IMR-90 (cell line): Measurements from ENCODE around the gene PRLR. TPM values are rescaled to one million over a fixed set of nuclear protein-coding genes. Genes with fewer than 3 reads are reported as not detected.

ENCODE experiments used
- ATAC-seq: fragments of 200-7000 bp; cut with Tn5 transposase; 2 replicates; pipeline ENCODE4 v1.9.1; 2020; ENCODE audit warnings: low read depth, mild to moderate bottlenecking, moderate library complexity
- BruUV-seq: library from RNA; stranded (reverse); fragments of 400-500 nt; replicated peaks from 2 replicates; lab custom pipeline; 2021; lab: Mats Ljungman, UMichigan
- CTCF ChIA-PET: fragments of 300-600 bp; formaldehyde crosslinking; extraction: SDS; loops from one replicate; lab custom pipeline; 2021; ENCODE audit warnings: antibody characterized with exemption; lab: Yijun Ruan, JAX
- POLR2A ChIA-PET: fragments of 300-600 bp; sonication (Branson Sonifier 250); formaldehyde crosslinking; loops from one replicate; lab custom pipeline; 2022; ENCODE audit warnings: antibody characterized with exemption; ENCODE audit not compliant: unreplicated experiment; lab: Charles Lee
- DNase-seq: peaks from one replicate; pipeline ENCODE4 v3.0.0; 2013
- H2AFZ ChIP-seq: replicated peaks from 2 replicates; pipeline ENCODE3; 2013; ENCODE audit warnings: low read length, mild to moderate bottlenecking; ENCODE audit not compliant: poor library complexity
- H2AK5ac ChIP-seq: 2 replicates; pipeline ENCODE4 v1.6.1; 2013; ENCODE audit warnings: low read depth, low read length, inconsistent platforms
- H2AK9ac ChIP-seq: replicated peaks from 2 replicates; pipeline ENCODE3; 2013; ENCODE audit warnings: mild to moderate bottlenecking, low read depth, low read length, moderate library complexity; ENCODE audit not compliant: poor library complexity
- H2BK120ac ChIP-seq: 2 replicates; pipeline ENCODE4 v1.6.1; 2013; ENCODE audit warnings: low read depth, low read length, inconsistent platforms
- H2BK15ac ChIP-seq: 3 replicates; pipeline ENCODE4 v1.6.1; 2013; ENCODE audit warnings: low read depth, low read length, inconsistent platforms
- H2BK20ac ChIP-seq: 2 replicates; pipeline ENCODE4 v1.6.1; 2013; ENCODE audit warnings: low read depth, mild to moderate bottlenecking, inconsistent platforms, low read length, moderate library complexity
- H2BK5ac ChIP-seq: 2 replicates; pipeline ENCODE4 v1.6.1; 2013; ENCODE audit warnings: mild to moderate bottlenecking, low read depth, low read length, inconsistent platforms; ENCODE audit not compliant: poor library complexity, severe bottlenecking
- H3K14ac ChIP-seq: replicated peaks from 2 replicates; pipeline ENCODE4 v1.6.1; 2013; ENCODE audit warnings: low read depth, low read length, inconsistent platforms
- H3K18ac ChIP-seq: 2 replicates; pipeline ENCODE4 v1.6.1; 2013; ENCODE audit warnings: low read depth, low read length, control low read depth
- H3K23ac ChIP-seq: 2 replicates; pipeline ENCODE4 v1.6.1; 2013; ENCODE audit warnings: low read depth, low read length, inconsistent platforms
- H3K27ac ChIP-seq: 2 replicates; pipeline ENCODE4 v1.5.1; 2013; ENCODE audit warnings: mild to moderate bottlenecking, control low read depth, low read length; ENCODE audit not compliant: insufficient read depth
- H3K27me3 ChIP-seq: 2 replicates; pipeline ENCODE4 v1.6.1; 2013; ENCODE audit warnings: low read length; ENCODE audit not compliant: control insufficient read depth, insufficient read depth
- H3K36me3 ChIP-seq: 2 replicates; pipeline ENCODE4 v1.6.1; 2013; ENCODE audit warnings: low read length, mixed read lengths; ENCODE audit not compliant: control insufficient read depth, insufficient read depth
- H3K4ac ChIP-seq: 2 replicates; pipeline ENCODE4 v1.6.1; 2013; ENCODE audit warnings: low read depth, low read length, inconsistent platforms
- H3K4me1 ChIP-seq: 2 replicates; pipeline ENCODE4 v1.6.1; 2013; ENCODE audit warnings: low read length, mixed read lengths; ENCODE audit not compliant: control insufficient read depth, insufficient read depth
- H3K4me2 ChIP-seq: 2 replicates; pipeline ENCODE4 v1.6.1; 2013; ENCODE audit warnings: low read depth, mild to moderate bottlenecking, control low read depth, low read length, moderate library complexity
- H3K4me3 ChIP-seq: 2 replicates; pipeline ENCODE4 v1.5.1; 2013; ENCODE audit warnings: low read depth, mild to moderate bottlenecking, control low read depth, low read length, moderate library complexity; ENCODE audit not compliant: insufficient read depth
- H3K56ac ChIP-seq: 2 replicates; pipeline ENCODE4 v1.6.1; 2013; ENCODE audit warnings: low read length, inconsistent platforms; ENCODE audit not compliant: insufficient read depth; ENCODE audit errors: extremely low read depth
- H3K79me1 ChIP-seq, 2 experiments: 2 replicates each; pipeline ENCODE4 v1.6.1; 2013; ENCODE audit warnings: low read length in 2 of 2, inconsistent platforms in 1 of 2, low read depth in 1 of 2
- H3K9ac ChIP-seq: 2 replicates; pipeline ENCODE4 v1.6.1; 2013; ENCODE audit warnings: low read depth, low read length, control low read depth
- H3K9me1 ChIP-seq: 2 replicates; pipeline ENCODE4 v1.6.1; 2013; ENCODE audit warnings: low read length, inconsistent platforms; ENCODE audit not compliant: insufficient read depth
- H3K9me3 ChIP-seq: 2 replicates; pipeline ENCODE4 v1.6.1; 2013; ENCODE audit warnings: low read length; ENCODE audit not compliant: control insufficient read depth, insufficient read depth
- H4K20me1 ChIP-seq: 2 replicates; pipeline ENCODE4 v1.6.1; 2013; ENCODE audit warnings: low read length, inconsistent platforms; ENCODE audit not compliant: insufficient read depth
- H4K5ac ChIP-seq: 2 replicates; pipeline ENCODE4 v1.6.1; 2013; ENCODE audit warnings: mild to moderate bottlenecking, low read depth, low read length, control low read depth
- H4K8ac ChIP-seq, 2 experiments: 2 replicates each; pipeline ENCODE4 v1.6.1; 2013; ENCODE audit warnings: low read depth in 2 of 2, low read length in 2 of 2, control low read depth in 1 of 2, inconsistent platforms in 1 of 2
- H4K91ac ChIP-seq: 2 replicates; pipeline ENCODE4 v1.6.1; 2013; ENCODE audit warnings: low read depth, low read length, inconsistent platforms; ENCODE audit not compliant: insufficient read depth
- BHLHE40 ChIP-seq: fragments of 150-350 bp; IDR thresholded peaks from 2 replicates; pipeline ENCODE4 v1.6.1; 2016; ENCODE audit warnings: mild to moderate bottlenecking, low read depth, low read length
- CEBPB ChIP-seq: IDR thresholded peaks from 2 replicates; pipeline ENCODE4 v1.6.1; 2012; ENCODE audit warnings: low read depth, low read length, improper control_type of control experiment
- CHD1 ChIP-seq: IDR thresholded peaks from 2 replicates; pipeline ENCODE4 v1.6.1; 2012; ENCODE audit warnings: low read depth, low read length, improper control_type of control experiment
- FOS ChIP-seq: fragments of 150-350 bp; IDR thresholded peaks from 2 replicates; pipeline ENCODE4 v1.6.1; 2016; ENCODE audit warnings: low read depth, low read length
- MAFK ChIP-seq: IDR thresholded peaks from 2 replicates; pipeline ENCODE4 v1.6.1; 2012; ENCODE audit warnings: low read depth, low read length, improper control_type of control experiment
- MAZ ChIP-seq: IDR thresholded peaks from 2 replicates; pipeline ENCODE4 v1.6.1; 2012; ENCODE audit warnings: low read depth, mild to moderate bottlenecking, low read length, improper control_type of control experiment, moderate library complexity, borderline replicate concordance
- MXI1 ChIP-seq: IDR thresholded peaks from 2 replicates; pipeline ENCODE4 v1.6.1; 2012; ENCODE audit warnings: low read depth, mild to moderate bottlenecking, low read length, moderate library complexity, borderline replicate concordance
- NFE2L2 ChIP-seq: fragments of 150-350 bp; IDR thresholded peaks from 2 replicates; pipeline ENCODE4 v1.6.1; 2016; ENCODE audit warnings: low read depth, mild to moderate bottlenecking, low read length
- POLR2A ChIP-seq: IDR thresholded peaks from 2 replicates; pipeline ENCODE4 v1.6.1; 2012; ENCODE audit warnings: mild to moderate bottlenecking, low read depth, low read length
- RAD21 ChIP-seq: IDR thresholded peaks from 2 replicates; pipeline ENCODE4 v1.6.1; 2012; ENCODE audit warnings: low read length, improper control_type of control experiment
- RCOR1 ChIP-seq: IDR thresholded peaks from 2 replicates; pipeline ENCODE4 v1.6.1; 2012; ENCODE audit warnings: mild to moderate bottlenecking, low read length, improper control_type of control experiment; ENCODE audit not compliant: insufficient replicate concordance
- RFX5 ChIP-seq: IDR thresholded peaks from 2 replicates; pipeline ENCODE4 v1.8.0; 2012; ENCODE audit warnings: low read depth, mild to moderate bottlenecking, low read length, moderate library complexity
- SMC3 ChIP-seq: fragments of 150-350 bp; IDR thresholded peaks from 2 replicates; pipeline ENCODE4 v1.6.1; 2016; ENCODE audit warnings: low read depth, mild to moderate bottlenecking, antibody characterized with exemption, low read length, moderate library complexity
- WGBS, 2 experiments: methylation state at CpG; one replicate each; pipeline versions ENCODE4 v1.1.5 to v1.1.7; 2013; ENCODE audit warnings: missing lambda C conversion rate in 2 of 2; ENCODE audit not compliant: insufficient read length in 1 of 2; ENCODE audit errors: extremely low coverage in 2 of 2; 5-methylcytosine and 5-hydroxymethylcytosine counted together
- dilution Hi-C: fragments of 300-500 bp; cut with HindIII; formaldehyde crosslinking; loops from one replicate; pipeline ENCODE4 v1.14.3; 2018; ENCODE audit warnings: low sequenced_read_pairs; ENCODE audit not compliant: unreplicated experiment
- in situ Hi-C: fragments of 300-500 bp; cut with MboI; formaldehyde crosslinking; loops from 3 replicates; pipeline ENCODE4 v1.14.3; 2019; ENCODE audit warnings: low sequenced_read_pairs, inconsistent platforms, mixed read lengths
- intact Hi-C: fragments of 100-400 bp; cut with micrococcal nuclease; formaldehyde crosslinking; loops from 2 replicates; pipeline ENCODE4 v1.10.0; 2022
- polyA plus RNA-seq, 3 experiments: library from polyadenylated mRNA; depleted of rRNA; stranded (reverse); fragments of >200 nt; gene quantifications; 2 replicates each; pipeline ENCODE4 v1.2.3, GENCODE V29; 2012; ENCODE audit warnings: low replicate concordance in 1 of 3
- total RNA-seq: library from RNA; depleted of rRNA; stranded (reverse); fragments of >200 nt; gene quantifications from 2 replicates; pipeline ENCODE4 v1.2.3, GENCODE V29; 2012
- TF ChIP-seq, protein P1 (sequence below): fragments of 150-350 bp; IDR thresholded peaks from 2 replicates; pipeline ENCODE4 v1.6.1; 2016; ENCODE audit warnings: low read depth, mild to moderate bottlenecking, low read length, moderate library complexity, borderline replicate concordance
- TF ChIP-seq, protein P2 (sequence below): fragments of 150-350 bp; IDR thresholded peaks from 2 replicates; pipeline ENCODE4 v1.6.1; 2017; ENCODE audit warnings: mild to moderate bottlenecking, antibody characterized with exemption, low read length, low read depth
- TF ChIP-seq, protein P3 (sequence below): conservative IDR thresholded peaks from 2 replicates; pipeline ENCODE4 v1.5.1; 2012; ENCODE audit warnings: mild to moderate bottlenecking, low read depth, low read length, improper control_type of control experiment

The PRLR gene
- total and polyA plus RNA-seq, 2 of the 4 experiments (the other 2 are of a cell fraction) = 0.24 to 0.54 TPM

DNA sequence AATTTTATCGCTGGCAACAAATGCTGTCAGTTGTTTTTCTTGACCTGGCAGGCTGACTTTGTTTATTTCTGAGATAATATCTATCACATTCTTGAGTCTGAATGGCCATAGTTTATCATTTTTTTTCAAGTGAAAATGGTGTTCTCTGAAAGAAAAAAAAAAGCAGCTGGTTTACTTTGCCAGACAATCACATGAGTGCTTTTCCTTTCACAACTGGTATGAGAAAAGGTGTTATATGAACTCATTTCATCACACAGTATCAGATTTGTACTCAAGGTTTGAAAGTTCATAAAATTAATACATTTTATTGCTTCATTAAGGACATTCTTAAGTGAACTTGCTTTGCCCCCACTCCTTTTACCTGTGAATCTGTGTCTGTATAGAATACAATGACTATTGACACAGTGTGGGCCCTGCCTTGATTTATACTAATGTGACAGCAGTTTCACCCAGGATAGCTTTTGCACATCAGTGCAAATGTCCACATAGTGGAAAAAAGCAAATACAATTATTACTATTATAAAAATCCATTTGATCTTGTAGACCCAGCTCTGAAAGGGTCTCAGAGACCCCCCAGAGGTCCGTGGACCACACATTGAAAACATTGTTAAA is 33.1 kb upstream of the PRLR start:
- Histone ChIP-seq H4K5ac (no peak overlapping the region), H2BK15ac (no peak overlapping the region), H4K91ac (no peak overlapping the region), H3K79me1 (no peaks in the 10 kb centered on the region), H2AK9ac (no peak overlapping the region), H3K18ac (no peak overlapping the region), H3K9me3 (no peaks in the 10 kb centered on the region), H2BK20ac (no peak overlapping the region), H3K9ac (no peak overlapping the region), H2BK5ac (no peak overlapping the region), H3K56ac (no peak overlapping the region), H3K9me1 (no peaks in the 10 kb centered on the region), H2AFZ (no peak overlapping the region), H3K4me3 (no peak overlapping the region), H3K4me2 (no peak overlapping the region), H3K36me3 (no peaks in the 10 kb centered on the region), H3K14ac (no peak overlapping the region), H3K27me3 (no peaks in the 10 kb centered on the region), H3K4ac (no peak overlapping the region), H2AK5ac (no peak overlapping the region), H4K20me1 (no peaks in the 10 kb centered on the region), H3K4me1 (no peaks in the 10 kb centered on the region), H4K8ac (no peak overlapping the region), H3K23ac (no peak overlapping the region), H2BK120ac (no peak overlapping the region), H3K27ac (no peak overlapping the region)
- in situ Hi-C loops (no loop called here), dilution Hi-C loops (no loop called here), intact Hi-C loops (no loop called here)
- TF ChIP-seq, protein P1, sequence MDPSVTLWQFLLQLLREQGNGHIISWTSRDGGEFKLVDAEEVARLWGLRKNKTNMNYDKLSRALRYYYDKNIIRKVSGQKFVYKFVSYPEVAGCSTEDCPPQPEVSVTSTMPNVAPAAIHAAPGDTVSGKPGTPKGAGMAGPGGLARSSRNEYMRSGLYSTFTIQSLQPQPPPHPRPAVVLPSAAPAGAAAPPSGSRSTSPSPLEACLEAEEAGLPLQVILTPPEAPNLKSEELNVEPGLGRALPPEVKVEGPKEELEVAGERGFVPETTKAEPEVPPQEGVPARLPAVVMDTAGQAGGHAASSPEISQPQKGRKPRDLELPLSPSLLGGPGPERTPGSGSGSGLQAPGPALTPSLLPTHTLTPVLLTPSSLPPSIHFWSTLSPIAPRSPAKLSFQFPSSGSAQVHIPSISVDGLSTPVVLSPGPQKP = no peak
- TF ChIP-seq RFX5 (no peak), MAZ (no peak), RCOR1 (no peak), FOS (no peak), SMC3 (no peak), NFE2L2 (no peak), CEBPB (no peak), MAFK (no peak), MXI1 (no peak), CHD1 (no peak), BHLHE40 (no peak), POLR2A (no peak), RAD21 (no peak)
- TF ChIP-seq, protein P2, sequence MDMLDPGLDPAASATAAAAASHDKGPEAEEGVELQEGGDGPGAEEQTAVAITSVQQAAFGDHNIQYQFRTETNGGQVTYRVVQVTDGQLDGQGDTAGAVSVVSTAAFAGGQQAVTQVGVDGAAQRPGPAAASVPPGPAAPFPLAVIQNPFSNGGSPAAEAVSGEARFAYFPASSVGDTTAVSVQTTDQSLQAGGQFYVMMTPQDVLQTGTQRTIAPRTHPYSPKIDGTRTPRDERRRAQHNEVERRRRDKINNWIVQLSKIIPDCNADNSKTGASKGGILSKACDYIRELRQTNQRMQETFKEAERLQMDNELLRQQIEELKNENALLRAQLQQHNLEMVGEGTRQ = no peak
- TF ChIP-seq, protein P3, sequence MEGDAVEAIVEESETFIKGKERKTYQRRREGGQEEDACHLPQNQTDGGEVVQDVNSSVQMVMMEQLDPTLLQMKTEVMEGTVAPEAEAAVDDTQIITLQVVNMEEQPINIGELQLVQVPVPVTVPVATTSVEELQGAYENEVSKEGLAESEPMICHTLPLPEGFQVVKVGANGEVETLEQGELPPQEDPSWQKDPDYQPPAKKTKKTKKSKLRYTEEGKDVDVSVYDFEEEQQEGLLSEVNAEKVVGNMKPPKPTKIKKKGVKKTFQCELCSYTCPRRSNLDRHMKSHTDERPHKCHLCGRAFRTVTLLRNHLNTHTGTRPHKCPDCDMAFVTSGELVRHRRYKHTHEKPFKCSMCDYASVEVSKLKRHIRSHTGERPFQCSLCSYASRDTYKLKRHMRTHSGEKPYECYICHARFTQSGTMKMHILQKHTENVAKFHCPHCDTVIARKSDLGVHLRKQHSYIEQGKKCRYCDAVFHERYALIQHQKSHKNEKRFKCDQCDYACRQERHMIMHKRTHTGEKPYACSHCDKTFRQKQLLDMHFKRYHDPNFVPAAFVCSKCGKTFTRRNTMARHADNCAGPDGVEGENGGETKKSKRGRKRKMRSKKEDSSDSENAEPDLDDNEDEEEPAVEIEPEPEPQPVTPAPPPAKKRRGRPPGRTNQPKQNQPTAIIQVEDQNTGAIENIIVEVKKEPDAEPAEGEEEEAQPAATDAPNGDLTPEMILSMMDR = no peak
- BruUV-seq = no TSS peak
- POLR2A ChIA-PET = no interaction called here
- ATAC-seq (no peak), DNase-seq (no peak)
- no CpG with 5 or more reads among the region's 2 CpGs for WGBS, 2 experiments
- CTCF ChIA-PET = interaction anchor here (0.6 kb wide), 2 partner anchors 11 to 24 kb away, joined by 3 read pairs; no protein-coding TSS in a partner anchor
